ENCODE measurements around the gene STAT5B. TPM values are rescaled to one million over a fixed set of nuclear protein-coding genes. Genes with fewer than 3 reads are reported as not detected.
"Not testable (repeated sequence)": the region's sequence is repeated elsewhere in the genome, so short reads cannot be mapped to it uniquely, and the experiment has no call there.

STAT5B gene
- total RNA-seq: 10 to 100 TPM; 34.2 to 39.2 TPM
- long read RNA-seq, full-length matches to known transcripts: 12 of 37 reads
- long read RNA-seq, partial matches to known transcripts: 11 of 37 reads
- long read RNA-seq, other reads (novel, unspliced or antisense): 14 of 37 reads

DNA sequence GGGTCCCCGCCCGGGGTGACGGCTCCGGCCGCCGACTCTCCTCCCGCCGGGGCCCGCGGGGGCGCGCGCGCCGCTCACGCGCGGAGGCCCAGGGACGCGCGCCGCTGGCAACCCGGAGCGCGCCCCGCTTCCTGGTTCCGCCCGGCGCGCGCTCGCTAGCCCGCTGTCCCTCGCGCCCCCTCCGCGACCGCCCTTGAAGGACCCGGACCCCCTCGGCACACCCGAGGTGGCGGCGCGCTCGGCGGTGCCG is at the start of gene STAT5B:
TSS of gene STAT5B (minus strand) at position 33 of the 250 bp plus-strand sequence. CDS start 44,264 bp downstream, outside the sequence.
- DNase-seq: peak; percentile 44 to 77
- peak; percentile 90 for ATAC-seq
- intact Hi-C loops (cut with DNase I, micrococcal nuclease): no loop called here

DNA sequence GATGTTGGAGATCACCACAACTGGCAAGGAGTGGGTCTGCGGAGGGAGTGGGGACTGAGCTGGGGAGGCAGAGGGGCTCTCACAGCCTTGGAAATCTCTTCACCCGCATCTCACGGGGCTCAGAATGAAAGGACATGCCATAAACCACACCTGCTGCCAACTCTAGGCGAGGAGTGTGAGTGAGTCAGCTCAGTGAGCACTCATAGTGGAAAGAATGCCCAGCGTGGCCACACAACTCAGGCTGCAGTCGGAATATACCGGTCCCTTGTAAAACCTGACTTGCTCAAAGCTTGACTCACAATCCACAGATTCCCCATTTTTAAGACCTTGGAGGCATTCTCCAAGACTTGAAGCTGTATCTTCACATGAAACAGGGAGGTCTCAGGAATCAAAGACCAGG is 48.8 kb upstream of the STAT5B start:
- intact Hi-C loops (cut with DNase I, micrococcal nuclease): no loop called here
- ATAC-seq (peak; percentile 38), DNase-seq (no peak)

DNA sequence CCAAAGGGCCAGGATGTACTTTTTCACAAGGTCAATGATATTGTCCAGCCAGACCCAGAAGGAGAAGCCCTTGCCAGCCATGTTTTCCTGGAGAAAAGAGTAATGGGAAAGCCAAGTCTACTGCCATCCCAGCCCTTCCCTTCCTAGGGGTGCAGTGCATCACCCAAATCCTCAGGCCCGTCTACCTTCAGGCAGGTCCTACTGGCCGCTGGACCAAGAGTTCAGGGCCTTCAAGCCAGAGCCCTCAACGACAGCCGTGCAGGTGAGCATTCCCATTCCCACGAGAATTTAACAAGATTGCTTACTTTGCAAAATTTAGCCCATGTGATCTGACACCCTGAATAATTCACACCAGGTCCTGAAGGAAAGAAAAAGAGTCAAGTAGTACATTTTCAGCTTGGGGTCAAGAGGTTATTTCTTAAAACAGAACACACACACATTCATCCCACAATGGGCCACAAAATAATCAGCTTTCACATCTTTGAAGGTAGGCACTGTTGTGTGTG is 47.1 kb upstream of the STAT5B start:
- intact Hi-C loops (cut with DNase I, micrococcal nuclease): loop anchor here in 1 of 2 donors (2.0 kb wide), 1 partner anchor 83 kb away; no protein-coding TSS in a partner anchor
- no peak for DNase-seq
- no peak for ATAC-seq

DNA sequence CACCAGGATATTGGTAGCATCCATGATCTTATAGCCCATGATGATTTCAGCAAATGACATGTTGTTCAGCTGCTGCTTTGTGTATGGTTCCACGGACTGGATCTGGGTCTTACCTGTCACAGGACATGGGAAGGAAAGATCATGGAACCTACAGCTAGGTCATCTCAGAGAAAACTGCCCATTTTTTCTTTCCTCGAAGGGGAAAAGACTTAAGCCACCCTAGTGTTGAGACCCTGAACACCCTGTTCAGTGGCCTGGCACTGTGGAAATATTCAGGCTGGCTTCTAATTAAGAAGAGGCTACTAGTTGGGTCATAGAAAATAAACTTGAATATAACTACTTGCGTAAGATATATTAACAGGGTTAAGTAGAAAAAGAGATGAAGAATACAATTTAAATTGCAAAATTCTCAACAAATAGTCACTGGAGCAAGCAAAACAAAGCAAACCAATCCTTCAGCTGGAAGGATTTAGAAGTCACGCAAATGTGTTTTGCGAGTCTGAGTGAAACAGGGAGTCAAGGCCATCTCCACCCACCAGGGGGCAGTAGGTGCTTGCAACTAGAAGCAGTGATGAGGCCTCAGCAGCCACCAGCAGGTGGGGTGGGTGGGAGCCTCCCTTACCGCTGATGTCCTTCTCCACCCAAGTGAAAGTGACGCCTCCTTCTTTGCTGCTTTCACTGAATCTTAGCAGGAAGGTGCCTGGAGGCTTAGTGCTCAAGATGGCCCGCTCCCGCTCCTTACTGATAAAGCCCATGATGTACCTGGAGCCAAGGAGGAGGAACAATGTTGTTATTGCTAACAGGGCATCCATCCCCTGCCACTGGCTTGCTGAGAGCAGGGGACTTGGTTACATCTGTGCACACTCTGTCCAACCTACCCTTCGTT is 46.4 kb upstream of the STAT5B start:
- intact Hi-C loops (cut with DNase I, micrococcal nuclease): loop anchor here in 1 of 2 donors (2.0 kb wide), 1 partner anchor 84 kb away; no protein-coding TSS in a partner anchor
- ATAC-seq: peak; percentile 94
- peak; percentile 90 to 98 for DNase-seq

DNA sequence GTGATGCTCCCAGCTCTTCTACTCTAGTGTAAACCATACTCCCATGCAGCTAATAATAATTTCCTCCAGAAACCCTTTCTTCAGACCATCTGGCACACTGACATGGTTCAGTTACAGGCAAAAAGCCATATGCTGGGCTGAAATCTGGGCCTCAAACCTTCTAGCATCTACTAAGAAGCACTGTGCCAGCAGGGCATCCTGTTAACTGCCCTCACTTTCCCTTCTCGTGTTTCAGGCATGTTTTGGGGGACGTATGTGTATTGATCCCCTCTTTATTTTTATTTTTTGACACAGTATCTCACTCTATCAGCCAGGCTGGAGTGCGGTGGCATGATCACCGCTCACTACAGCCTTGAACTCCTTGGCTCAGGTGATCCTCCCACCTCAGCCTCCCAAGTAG is 45.4 kb upstream of the STAT5B start:
- DNase-seq: no peak
- ATAC-seq: no peak
- intact Hi-C loops (cut with DNase I, micrococcal nuclease): no loop called here

DNA sequence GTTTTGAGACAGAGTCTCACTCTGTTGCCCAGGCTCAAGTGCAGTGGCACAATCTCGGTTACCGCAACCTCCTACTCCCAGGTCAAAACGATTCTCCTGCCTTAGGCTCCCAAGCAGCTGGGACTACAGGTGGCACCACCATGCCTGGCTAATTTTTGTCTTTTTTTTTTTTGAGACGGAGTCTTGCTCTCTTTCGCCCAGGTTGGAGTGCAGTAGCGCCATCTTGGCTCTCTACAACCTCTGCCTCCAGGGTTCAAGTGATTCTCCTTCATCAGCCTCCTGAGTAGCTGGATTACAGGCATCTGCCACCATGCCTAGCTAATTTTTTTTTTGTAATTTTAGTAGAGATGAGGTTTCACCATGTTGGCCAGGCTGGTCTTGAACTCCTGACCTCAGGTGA is 41.8 kb upstream of the STAT5B start:
- intact Hi-C loops (cut with DNase I, micrococcal nuclease): loop anchor here (10.0 kb wide), 2 partner anchors 87 to 207 kb away; no protein-coding TSS in a partner anchor
- not testable (repeated sequence) for ATAC-seq, DNase-seq

DNA sequence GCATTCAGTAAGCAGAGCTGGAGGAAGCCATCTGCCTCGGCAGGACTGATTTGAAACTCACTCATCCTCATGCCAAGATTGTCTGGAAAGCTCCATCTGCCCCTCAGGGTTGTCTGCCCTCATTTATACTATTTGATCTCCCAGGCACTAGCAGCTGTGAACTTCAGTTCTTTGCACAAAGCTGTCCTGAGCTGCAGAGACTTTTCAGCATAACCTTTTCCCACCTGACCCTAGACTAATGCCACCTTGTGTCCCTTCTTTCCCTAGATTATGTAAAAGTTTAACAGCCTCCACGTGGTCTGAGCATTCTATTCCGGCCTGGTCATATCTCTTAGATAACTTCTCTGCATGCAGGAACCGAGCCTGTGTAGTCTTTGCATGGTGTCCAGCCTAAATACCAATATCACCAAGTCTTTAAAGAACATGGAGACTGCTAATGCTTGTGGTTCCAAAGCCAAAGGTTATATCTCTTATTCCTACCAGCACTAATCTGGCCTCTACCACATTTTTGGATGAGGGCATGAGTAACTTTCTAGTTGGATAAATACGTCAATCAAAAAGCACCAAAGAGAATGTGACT is 41.2 kb upstream of the STAT5B start:
- no peak for DNase-seq
- no peak for ATAC-seq
- intact Hi-C loops (cut with DNase I, micrococcal nuclease): loop anchor here (10.0 kb wide), 2 partner anchors 87 to 207 kb away; no protein-coding TSS in a partner anchor

DNA sequence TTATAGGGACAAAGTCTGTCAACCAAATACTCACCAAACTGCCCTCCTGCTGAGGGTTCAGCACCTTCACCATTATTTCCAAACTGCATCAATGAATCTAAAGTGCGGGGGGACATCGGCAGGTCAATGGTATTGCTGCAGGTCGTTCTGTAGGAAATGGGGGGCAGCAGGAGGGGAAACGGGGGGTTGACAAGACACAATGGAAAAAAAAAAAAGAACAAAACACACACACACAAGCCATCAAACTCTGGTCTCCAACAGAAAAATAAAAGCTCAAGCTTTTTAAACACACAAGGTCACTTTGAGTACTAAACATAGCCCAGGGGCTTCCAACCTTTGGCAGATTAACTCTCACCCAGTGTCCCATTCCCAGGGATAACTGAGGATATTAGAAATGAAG is 40.6 kb upstream of the STAT5B start:
- DNase-seq (no peak), ATAC-seq (no peak)
- intact Hi-C loops (cut with DNase I, micrococcal nuclease): loop anchor here (10.0 kb wide), 2 partner anchors 88 to 208 kb away; no protein-coding TSS in a partner anchor

DNA sequence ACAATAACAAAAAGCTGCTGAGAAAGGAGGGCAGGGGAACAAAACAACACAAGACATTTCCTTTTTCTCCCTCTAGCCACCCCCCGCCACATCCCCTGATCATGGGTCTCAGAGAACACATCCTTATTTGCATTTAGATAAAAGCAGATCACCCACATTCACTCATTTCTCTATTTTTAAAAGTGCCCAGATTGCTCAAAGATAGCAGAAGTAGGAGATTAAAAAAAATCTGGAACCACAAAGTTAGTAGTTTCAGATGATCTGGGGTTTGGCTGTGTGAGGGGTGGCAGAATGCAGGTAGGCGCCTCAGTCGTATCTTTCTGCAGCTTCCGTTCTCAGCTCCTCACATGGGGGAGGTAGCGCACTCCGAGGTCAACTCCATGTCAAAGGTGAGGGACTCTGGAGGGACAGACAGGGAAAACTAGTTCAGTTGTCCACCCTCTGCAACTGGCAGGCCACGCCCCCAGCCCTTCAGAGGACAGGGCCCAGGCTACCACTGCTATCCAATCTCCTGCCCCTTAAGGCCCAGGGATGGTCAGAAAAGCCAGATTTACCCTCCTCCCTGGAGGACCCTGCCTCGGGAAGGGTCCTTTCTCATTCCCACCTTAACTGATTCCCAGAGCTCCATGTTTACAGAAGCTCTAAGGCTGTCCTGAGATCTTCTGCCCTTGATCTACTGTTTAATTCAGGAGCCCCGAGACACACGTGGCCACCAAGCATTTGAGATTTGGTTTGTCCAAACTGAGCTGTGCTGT is 39.4 kb upstream of the STAT5B start:
- DNase-seq (peak in 1 of 2 donors; percentile 27), ATAC-seq (no peak)
- intact Hi-C loops (cut with DNase I, micrococcal nuclease): loop anchor here (10.0 kb wide), 2 partner anchors 89 to 209 kb away; no protein-coding TSS in a partner anchor

DNA sequence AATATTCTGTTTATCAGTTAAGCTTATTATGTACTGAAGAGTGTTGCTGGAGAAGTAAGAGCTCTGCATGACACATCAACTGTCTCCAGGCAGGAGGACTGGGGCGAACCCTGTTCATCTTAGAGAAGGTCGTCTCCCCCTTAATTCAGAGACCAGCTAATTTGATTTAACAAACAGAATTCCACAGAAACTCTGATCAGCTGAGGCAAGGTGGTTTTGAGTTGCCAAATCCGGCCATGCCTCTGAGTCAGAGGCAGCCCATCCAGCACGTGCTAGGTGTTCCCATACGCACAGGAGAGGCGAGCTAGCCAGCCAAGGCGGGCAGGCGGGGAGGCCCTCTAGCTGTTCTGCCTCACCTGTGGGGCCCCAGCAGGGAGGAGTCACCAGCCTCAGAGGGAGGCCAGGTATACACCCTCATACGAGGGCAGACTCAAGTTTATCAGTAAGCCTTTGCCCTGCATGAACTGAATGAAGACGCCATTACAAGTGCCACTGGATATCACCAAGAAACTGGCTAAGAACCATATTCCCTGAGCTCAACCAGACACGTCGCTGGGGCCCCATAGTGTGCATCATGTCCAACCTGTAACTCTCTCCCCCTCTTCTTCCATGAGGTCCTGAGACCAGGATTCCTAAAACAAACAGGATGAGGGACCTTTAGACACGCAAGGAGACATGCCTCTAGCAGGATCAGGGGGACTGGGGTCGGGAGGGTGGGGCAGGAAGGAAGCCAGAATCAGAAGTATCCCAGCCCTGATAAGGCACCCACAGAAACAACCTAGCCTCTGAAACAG is 37.8 kb upstream of the STAT5B start:
- DNase-seq: no peak
- intact Hi-C loops (cut with DNase I, micrococcal nuclease): loop anchor here (10.0 kb wide), 2 partner anchors 91 to 211 kb away; no protein-coding TSS in a partner anchor
- ATAC-seq: no peak

DNA sequence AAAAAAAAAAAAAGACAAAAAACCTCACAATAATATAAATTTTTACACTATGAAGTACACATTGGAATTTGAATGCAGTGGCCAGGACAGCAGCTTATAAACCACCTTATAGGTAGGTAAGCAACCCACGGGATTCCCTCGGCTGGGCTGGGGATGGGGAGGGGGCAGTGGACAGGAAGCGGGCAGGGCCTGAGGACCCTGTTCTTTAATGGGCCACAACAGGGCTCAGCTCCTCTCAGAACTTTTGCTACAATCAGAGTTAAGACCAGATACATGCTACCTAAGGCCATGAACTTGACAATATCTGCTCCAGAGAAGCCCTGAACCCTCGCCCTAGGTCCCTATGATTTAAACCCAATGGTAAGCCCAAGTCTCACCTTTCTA is 37.2 kb upstream of the STAT5B start:
- ATAC-seq (no peak), DNase-seq (no peak)
- intact Hi-C loops (cut with DNase I, micrococcal nuclease): loop anchor here (10.0 kb wide), 2 partner anchors 91 to 211 kb away; no protein-coding TSS in a partner anchor

DNA sequence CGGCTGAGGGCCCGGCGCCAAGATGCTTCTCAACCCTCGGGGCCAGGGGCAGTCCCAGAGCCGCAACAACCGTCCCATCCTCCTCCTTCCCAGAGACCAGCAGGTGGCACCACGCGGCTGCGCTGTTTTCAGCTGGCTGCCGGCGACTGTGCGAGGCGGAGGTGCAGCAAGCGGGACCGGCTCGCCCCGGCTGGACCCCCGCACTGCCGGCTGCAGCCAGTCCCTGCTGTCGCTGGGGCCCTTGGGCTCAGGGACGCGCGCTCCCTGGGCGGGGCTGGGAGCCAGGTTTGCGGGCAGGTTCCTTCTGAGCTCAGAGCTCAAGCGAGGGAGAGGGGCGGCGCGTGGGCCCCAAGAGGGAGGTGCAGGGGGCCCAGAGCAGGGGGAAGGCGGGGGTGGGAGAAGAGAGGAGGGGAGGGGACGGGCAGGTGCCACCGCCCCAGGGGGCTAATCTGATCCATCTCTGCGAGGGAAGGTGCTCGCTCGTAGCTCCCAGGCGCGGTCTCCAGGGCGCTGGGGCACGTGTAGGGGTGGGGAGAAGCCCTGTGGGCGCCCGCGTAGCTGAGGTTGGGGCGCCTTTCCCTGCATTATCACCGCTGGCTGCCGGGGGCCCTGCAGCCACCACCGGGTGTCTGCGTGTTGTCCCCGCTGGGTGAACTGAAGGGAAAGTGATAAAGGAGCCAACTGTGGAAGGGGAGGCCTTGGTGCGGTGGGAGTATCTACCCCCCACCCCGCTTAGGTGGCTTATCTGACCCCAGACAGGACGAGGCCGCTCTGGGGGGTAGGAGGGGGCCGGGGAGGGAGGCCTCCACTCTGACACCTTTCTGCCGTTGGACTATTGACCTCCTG is 36.3 kb upstream of the STAT5B start:
- intact Hi-C loops (cut with DNase I, micrococcal nuclease): loop anchor here (10.0 kb wide), 2 partner anchors 92 to 212 kb away; no protein-coding TSS in a partner anchor

DNA sequence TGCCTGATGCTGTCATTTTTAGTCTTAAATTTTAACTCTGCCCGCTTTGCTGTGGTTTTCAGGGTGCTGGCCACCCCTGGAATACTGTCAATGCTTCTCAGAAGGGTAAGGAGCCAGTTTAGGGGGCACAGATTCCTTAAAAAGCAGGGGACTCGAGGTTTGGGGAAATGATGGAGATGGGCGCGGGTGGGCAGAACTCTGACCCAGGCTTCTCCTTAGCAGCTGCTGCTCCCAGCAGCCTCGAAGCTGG is 35.8 kb upstream of the STAT5B start:
- intact Hi-C loops (cut with DNase I, micrococcal nuclease): loop anchor here (10.0 kb wide), 2 partner anchors 93 to 213 kb away; no protein-coding TSS in a partner anchor
- no peak for ATAC-seq
- no peak for DNase-seq

More for the DNA sequence above, 36.3 kb upstream of the STAT5B start:
- DNase-seq (peak; percentile 81 to 85), ATAC-seq (peak; percentile 73)

DNA sequence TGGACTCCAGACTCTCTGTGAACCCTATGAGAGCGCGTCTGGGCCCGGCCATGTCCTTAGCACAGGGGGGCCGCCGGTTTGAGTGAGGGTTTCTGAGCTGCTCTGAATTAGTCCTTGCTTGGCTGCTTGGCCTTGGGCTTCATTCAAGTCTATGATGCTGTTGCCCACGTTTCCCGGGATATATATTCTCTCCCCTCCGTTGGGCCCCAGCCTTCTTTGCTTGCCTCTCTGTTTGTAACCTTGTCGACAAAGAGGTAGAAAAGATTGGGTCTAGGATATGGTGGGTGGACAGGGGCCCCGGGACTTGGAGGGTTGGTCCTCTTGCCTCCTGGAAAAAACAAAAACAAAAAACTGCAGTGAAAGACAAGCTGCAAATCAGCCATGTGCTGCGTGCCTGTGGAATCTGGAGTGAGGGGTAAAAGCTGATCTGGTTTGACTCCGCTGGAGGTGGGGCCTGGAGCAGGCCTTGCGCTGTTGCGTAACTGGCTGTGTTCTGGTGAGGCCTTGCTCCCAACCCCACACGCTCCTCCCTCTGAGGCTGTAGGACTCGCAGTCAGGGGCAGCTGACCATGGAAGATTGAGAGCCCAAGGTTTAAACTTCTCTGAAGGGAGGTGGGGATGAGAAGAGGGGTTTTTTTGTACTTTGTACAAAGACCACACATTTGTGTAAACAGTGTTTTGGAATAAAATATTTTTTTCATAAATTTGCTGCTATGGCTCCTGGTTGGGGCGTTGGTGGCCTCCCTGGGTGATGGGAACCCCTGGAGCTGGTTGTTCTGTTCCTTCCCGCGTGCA is 35.2 kb upstream of the STAT5B start:
- DNase-seq (peak; percentile 64 to 90), ATAC-seq (peak; percentile 40)
- intact Hi-C loops (cut with DNase I, micrococcal nuclease): loop anchor here (10.0 kb wide), 2 partner anchors 93 to 213 kb away; no protein-coding TSS in a partner anchor

DNA sequence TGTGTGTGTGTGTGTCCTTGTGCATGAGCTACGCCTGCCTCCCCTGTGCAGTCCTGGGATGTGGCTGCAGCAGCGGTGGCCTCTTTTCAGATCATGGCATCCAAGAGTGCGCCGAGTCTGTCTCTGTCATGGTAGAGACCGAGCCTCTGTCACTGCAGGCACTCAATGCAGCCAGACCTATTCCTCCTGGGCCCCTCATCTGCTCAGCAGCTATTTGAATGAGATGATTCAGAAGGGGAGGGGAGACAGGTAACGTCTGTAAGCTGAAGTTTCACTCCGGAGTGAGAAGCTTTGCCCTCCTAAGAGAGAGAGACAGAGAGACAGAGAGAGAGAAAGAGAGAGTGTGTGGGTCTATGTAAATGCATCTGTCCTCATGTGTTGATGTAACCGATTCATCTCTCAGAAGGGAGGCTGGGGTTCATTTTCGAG is 34.6 kb upstream of the STAT5B start:
- ATAC-seq (no peak), DNase-seq (no peak)
- intact Hi-C loops (cut with DNase I, micrococcal nuclease): loop anchor here (10.0 kb wide), 2 partner anchors 94 to 214 kb away; no protein-coding TSS in a partner anchor

Measured in left colon (tissue), 2 donors.